NOMO-1 treated with DMSO at 0.1 percent for 48 hours (cell line): ENCODE data around the gene ZNF335.
"Not testable (repeated sequence)": the region's sequence is repeated elsewhere in the genome, so short reads cannot be mapped to it uniquely, and the experiment has no call there.

Experiments used
- DNase-seq: peaks from one replicate; lab custom pipeline; 2025; ENCODE audit not compliant: unreplicated experiment; lab: John Stamatoyannopoulos, UW

Gene ZNF335

GRCh38 chr20:46004187-46004586 is 32.2 kb upstream of the ZNF335 start:
- DNase-seq: no peak

- DNase-seq: no peak
Measured at GRCh38 chr20:46002008-46002407, 30.0 kb upstream of the ZNF335 start.

- no peak for DNase-seq
Measured at GRCh38 chr20:46001498-46001897, 29.5 kb upstream of the ZNF335 start.

GRCh38 chr20:46000262-46000996 is 28.4 kb upstream of the ZNF335 start:
- no peak for DNase-seq

- no peak for DNase-seq
Measured at GRCh38 chr20:45999557-46000261, 27.7 kb upstream of the ZNF335 start.

GRCh38 chr20:45998761-45999160 is 26.8 kb upstream of the ZNF335 start:
- peak; percentile 65 for DNase-seq

GRCh38 chr20:45998337-45998736 is 26.3 kb upstream of the ZNF335 start:
- peak; percentile 90 for DNase-seq

GRCh38 chr20:45997187-45997586 is 25.2 kb upstream of the ZNF335 start:
- DNase-seq: no peak

- DNase-seq: not testable (repeated sequence)
Measured at GRCh38 chr20:45995495-45996097, 23.6 kb upstream of the ZNF335 start.

GRCh38 chr20:45994761-45995493 is 22.9 kb upstream of the ZNF335 start:
- DNase-seq: no peak

- peak; percentile 90 for DNase-seq
Measured at GRCh38 chr20:45993197-45993951, 21.4 kb upstream of the ZNF335 start.

GRCh38 chr20:45991616-45992015 is 19.6 kb upstream of the ZNF335 start:
- DNase-seq: peak; percentile 53

- DNase-seq: not testable (repeated sequence)
Measured at GRCh38 chr20:45988830-45989229, 16.8 kb upstream of the ZNF335 start.

- DNase-seq: peak; percentile 41
Measured at GRCh38 chr20:45987108-45987780, 15.2 kb upstream of the ZNF335 start.

GRCh38 chr20:45985573-45985972 is 13.6 kb upstream of the ZNF335 start:
- no peak for DNase-seq

- DNase-seq: no peak
Measured at GRCh38 chr20:45983279-45983743, 11.3 kb upstream of the ZNF335 start.

GRCh38 chr20:45981261-45981660 is 9.3 kb upstream of the ZNF335 start:
- no peak for DNase-seq

GRCh38 chr20:45976086-45976485 is 4.1 kb upstream of the ZNF335 start:
- DNase-seq: no peak

- no peak for DNase-seq
Measured at GRCh38 chr20:45975686-45976085, 3.7 kb upstream of the ZNF335 start.
